GM12864 (cell line): ENCODE measurements around the gene SLC3A2.

Source experiments
- DNase-seq: peaks from one replicate; pipeline ENCODE4 v3.0.0-alpha.2; 2011; ENCODE audit warnings: low read depth
- H3K4me3 ChIP-seq: 2 replicates; pipeline ENCODE4 v1.5.1; 2011; ENCODE audit warnings: mild to moderate bottlenecking, low read depth, low read length, control low read depth
- CTCF ChIP-seq: IDR thresholded peaks from 2 replicates; pipeline ENCODE4 v1.5.1; 2011; ENCODE audit warnings: low read depth, mild to moderate bottlenecking, moderate library complexity, low read length, control low read depth, inconsistent platforms; ENCODE audit errors: missing control alignments

SLC3A2 gene

DNA sequence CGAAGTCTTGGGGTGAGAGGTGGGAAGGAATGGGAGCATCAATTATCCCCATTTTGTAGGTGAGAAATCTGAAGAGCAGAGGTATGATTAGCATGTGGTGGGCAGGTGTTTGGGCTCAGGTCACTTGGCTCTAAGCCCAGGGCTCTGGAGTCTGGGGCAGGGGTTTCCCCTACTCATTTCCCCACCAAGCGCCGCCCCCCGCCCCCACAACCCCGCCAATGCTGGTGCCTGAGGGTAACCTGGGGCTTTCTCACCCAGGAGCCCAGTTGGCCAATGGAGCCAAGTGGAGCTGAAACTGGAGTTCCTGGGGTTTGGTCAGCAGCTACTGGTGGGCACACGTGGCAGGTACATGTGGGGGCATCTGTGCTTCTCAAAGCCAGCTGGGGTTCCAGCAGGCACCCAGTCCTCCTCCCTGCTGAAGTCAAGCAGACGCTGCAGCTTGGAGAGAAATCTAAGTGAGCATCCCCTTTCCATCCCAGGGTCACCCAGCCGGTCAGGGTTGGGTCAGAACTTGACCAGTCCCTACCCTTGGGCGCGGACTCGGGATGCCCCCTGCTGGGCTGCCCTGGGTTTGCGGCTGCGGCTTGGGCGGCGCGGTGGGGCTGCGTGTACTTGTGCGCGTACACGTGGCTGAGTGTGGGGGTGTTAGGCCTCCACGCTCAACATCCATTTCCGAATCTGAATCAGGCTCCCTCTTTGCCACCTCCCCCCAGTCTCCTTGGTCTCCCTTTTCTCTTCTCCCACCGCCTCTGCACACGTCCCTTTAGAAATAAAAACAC lies 42.1 kb downstream of the SLC3A2 start:
- TF ChIP-seq CTCF, result peak; percentile 67
- no peak for DNase-seq
- no peak overlapping the region for H3K4me3 ChIP-seq

DNA sequence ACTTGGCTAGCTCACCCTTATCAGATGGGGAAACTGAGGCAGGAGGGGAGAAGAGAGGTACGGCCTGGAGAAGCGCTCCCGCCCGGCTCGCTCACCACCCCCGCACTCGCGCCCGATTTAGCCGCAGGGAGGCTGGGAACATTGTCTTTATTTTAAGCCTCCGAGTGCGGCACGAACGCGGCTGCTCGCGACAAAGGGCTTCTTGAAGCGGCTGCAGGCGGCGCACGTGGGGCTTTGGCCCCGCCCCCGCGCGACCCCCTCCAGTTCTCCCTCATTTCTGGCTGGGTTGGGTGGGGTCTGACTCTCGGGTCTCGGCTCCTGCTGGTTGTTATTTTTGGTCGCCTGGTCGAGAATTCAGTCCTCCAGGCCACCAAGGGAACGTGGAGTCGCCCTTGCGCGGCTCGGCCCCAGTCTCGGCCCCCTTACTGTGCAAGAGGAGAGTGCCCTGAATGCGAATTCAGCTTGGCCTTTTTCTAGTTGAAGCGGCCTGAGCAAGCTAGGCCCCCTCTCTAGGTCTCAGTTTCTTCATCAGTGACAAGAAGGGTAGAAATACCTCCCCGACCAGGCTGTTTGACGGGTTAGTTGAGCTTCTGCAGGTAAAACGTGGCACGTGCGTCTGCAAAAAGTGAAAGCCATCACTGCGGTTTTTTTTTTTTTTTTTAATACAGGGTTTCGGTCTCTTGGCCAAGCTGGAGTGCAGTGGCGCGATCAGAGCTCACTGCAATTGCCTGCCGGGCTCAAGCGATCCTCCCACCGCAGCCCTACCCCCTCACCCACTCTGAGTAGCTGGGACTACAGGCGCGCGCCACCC lies 43.1 kb downstream of the SLC3A2 start:
- DNase-seq, result peak; percentile 33
- H3K4me3 ChIP-seq, result no peak overlapping the region; the same call in 1 of the 2 replicates

GRCh38 chr11:62925308-62925707 lies 44.6 kb downstream of the SLC3A2 start:
- no peak for DNase-seq
- no peak overlapping the region for H3K4me3 ChIP-seq
- no peak for TF ChIP-seq CTCF

More for the DNA sequence above, 43.1 kb downstream of the SLC3A2 start:
- no peak for TF ChIP-seq CTCF

DNA sequence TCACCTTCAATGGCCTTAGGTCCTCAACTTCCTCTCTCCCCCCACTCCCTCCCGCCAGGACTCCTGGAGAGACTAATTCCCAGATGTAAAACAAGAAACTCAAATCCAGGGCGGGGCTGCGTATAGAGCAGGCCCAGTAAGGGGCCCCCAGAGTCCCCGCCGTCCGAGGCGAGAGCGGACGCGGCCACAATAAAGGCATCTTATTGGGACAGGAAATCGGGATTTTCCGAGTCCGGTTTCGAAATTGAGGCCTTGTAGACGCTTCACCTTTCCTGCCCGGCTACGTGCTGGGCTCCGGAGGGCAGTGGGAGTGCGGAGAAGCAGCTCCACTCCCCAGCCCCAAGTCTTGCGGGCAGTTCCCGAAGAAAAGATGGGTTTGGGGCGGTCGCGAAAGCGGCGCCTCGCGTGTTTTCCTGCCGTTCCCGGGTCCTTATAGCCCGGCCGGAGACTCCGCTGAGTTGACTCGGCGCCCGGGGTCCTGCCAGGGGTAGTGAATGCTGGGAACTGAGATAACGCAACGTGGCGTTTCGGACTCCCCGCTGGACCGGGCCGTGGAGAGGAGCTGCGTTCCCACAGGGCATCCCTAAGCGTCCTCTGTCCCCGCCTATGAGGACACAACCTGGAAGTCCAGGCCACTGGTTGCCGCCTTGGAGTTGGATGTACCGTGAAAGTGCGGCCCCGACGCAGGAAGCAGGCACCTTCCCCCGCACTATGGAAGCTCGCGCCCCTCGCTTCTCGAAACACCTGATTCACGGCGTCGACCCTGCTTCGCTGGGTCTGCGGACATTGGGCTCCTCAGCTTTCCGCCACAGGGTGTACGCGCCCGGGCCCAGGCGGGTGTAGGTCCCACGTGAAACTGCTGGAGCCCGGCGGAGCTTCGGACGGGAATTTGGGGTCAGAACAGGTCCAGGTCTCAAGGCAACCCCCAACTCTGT lies 45.3 kb downstream of the SLC3A2 start:
- DNase-seq, result no peak
- TF ChIP-seq CTCF, result no peak
- H3K4me3 ChIP-seq, result no peak overlapping the region

- no peak for DNase-seq
- TF ChIP-seq CTCF, result no peak
- no peak overlapping the region for H3K4me3 ChIP-seq
Measured at GRCh38 chr11:62926680-62927455, 46.2 kb downstream of the SLC3A2 start.

DNA sequence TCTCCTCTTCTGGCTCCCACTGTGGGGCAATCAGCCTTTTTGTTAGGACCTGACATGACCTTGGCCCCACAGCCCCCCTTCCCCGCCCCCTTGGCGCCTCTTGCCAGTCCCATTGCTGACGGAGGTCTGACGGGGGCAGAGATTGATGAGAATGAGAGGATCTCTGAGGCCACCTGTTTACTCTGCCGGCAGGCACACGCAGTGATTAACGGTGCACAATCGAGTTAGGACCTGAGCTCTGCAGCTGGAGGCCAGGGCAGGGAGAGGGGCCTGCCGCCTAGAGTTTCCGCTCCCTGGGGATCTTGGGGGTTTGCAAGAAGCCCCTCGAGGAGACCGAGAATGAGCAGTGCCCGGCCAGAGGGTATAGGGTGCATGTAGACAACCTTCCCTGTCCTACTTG lies 47.3 kb downstream of the SLC3A2 start:
- H3K4me3 ChIP-seq, result no peak overlapping the region
- TF ChIP-seq CTCF, result no peak
- no peak for DNase-seq
